ENCODE measurements around the gene TRPC4AP. TPM values are rescaled to one million over a fixed set of nuclear protein-coding genes. Genes with fewer than 3 reads are reported as not detected.

TRPC4AP gene
- total and polyA plus RNA-seq, 2 of the 8 experiments (the other 6 are each of a cell fraction or from before 2014, with no cell fraction given), result 73.1 to 74.8 TPM

GRCh38 chr20:34983995-34984735, 108.4 kb downstream of the TRPC4AP start:
- Histone ChIP-seq H2AFZ (ENCODE audit: low read length) (no peak overlapping the region), H3K36me3 (ENCODE audit: control insufficient read depth in 2 of 4, insufficient read depth in 4 of 4, low read length in 3 of 4) (no peaks in the 10 kb centered on the region), H3K27ac (ENCODE audit: low read depth, low read length) (no peak overlapping the region), H4K20me1 (replicated peaks in 1 of 2; ENCODE audit: control insufficient read depth in 1 of 2, insufficient read depth in 2 of 2, low read length in 2 of 2) (peaks cover 0 to 3% of the 10 kb centered on the region in 2 experiments), H3K9ac (replicated peaks in 1 of 4; ENCODE audit: extremely low read depth in 1 of 4, low read depth in 3 of 4, low read length in 3 of 4) (peak overlapping the region in 1 of 4 experiments; percentile 42; a peak in 1 of 7 replicates), H3K56ac (replicated peaks; ENCODE audit: insufficient read length, low read depth, low read length) (no peak overlapping the region), H2BK20ac (ENCODE audit: low read length) (no peak overlapping the region), H3K4me1 (replicated peaks in 1 of 4; ENCODE audit: control insufficient read depth in 3 of 4, insufficient read depth in 4 of 4, low read length in 3 of 4) (peaks cover 0 to 43% (median 27%) of the 10 kb centered on the region in 4 experiments; a peak in 6 of 7 replicates), H3K4ac (replicated peaks; ENCODE audit: insufficient read length, low read depth, low read length) (peak overlapping the region; percentile 17), H3K9me3 (ENCODE audit: insufficient read depth in 2 of 2, low read depth in 1 of 2, low read length in 1 of 2) (no peaks in the 10 kb centered on the region), H3K23ac (ENCODE audit: insufficient read length) (no peak overlapping the region), H3K23me2 (ENCODE audit: low read depth, low read length) (peaks cover 4% of the 10 kb centered on the region; the same call in 1 of the 2 replicates), H4K8ac (ENCODE audit: extremely low read depth, insufficient read depth, low read length) (peak overlapping the region; percentile 39), H2BK12ac (ENCODE audit: low read depth, low read length) (peak overlapping the region; percentile 95), H3K79me2 (ENCODE audit: control insufficient read depth in 1 of 2, insufficient read depth in 2 of 2, low read length in 2 of 2) (no peaks in the 10 kb centered on the region), H3K4me3 (ENCODE audit: extremely low read depth in 1 of 4, insufficient read depth in 2 of 4, low read depth in 3 of 4, low read length in 4 of 4) (peak overlapping the region in 2 of 4 experiments; percentile 5 to 29; a peak in 2 of 8 replicates), H4K91ac (replicated peaks; ENCODE audit: insufficient read length, low read length) (no peak overlapping the region), H2BK15ac (ENCODE audit: low read length) (no peak overlapping the region), H2AK5ac (ENCODE audit: low read depth, low read length) (no peak overlapping the region), H3K14ac (ENCODE audit: insufficient read length) (no peak overlapping the region), H4K5ac (ENCODE audit: insufficient read length, low read depth, low read length) (no peak overlapping the region), H2BK120ac (replicated peaks; ENCODE audit: low read depth, low read length) (peak overlapping the region; percentile 26), H3K27me3 (replicated peaks in 1 of 4; ENCODE audit: control insufficient read depth in 3 of 4, extremely low read depth in 1 of 4, insufficient read depth in 3 of 4, low read length in 3 of 4) (peaks cover 0 to 16% (median 9%) of the 10 kb centered on the region in 4 experiments; a peak in 3 of 7 replicates), H3K79me1 (ENCODE audit: low read depth, low read length) (no peaks in the 10 kb centered on the region), H2BK5ac (ENCODE audit: low read depth, low read length) (0 out of 2 replicates have a peak overlapping the region, but pooled peaks have one; percentile 66), H3K18ac (ENCODE audit: extremely low read depth, low read length) (no peak overlapping the region; the same call in 1 of the 2 replicates), H3K4me2 (ENCODE audit: insufficient read depth in 1 of 2, low read depth in 2 of 2, low read length in 2 of 2) (peak overlapping the region; percentile 54 to 64)
- DNase-seq (ENCODE audit: low read depth in 1 of 2, low spot score in 2 of 2) (peak; percentile 65 to 86), FAIRE-seq (peak; percentile 78)
- CTCF ChIA-PET (ENCODE audit: partially characterized antibody), result interaction anchor here (0.5 to 3.5 kb wide), 8 partner anchors 14 to 284 kb away, joined by 3 to 16 read pairs (median 4); no protein-coding TSS in a partner anchor
- 26% methylated on average over 14 of the region's 14 CpGs; no CpG with 5 or more reads in 1 of the 2 experiments for WGBS, 2 experiments (ENCODE audit: extremely low coverage in 1 of 2, insufficient coverage in 1 of 2, insufficient read length in 1 of 2, insufficient replicate concordance in 2 of 2, low coverage in 1 of 2, low lambda C conversion rate in 2 of 2, missing lambda C conversion rate in 1 of 2)
- POLR2A ChIA-PET (ENCODE audit: partially characterized antibody), result interaction anchor here (0.9 to 1.8 kb wide), 6 partner anchors 10 to 279 kb away, joined by 3 to 7 read pairs (median 4); partner anchors contain the start of genes ACSS2 and GGT7
- TF ChIP-seq POLR2AphosphoS5 (IDR thresholded peaks at IDR 0.05; ENCODE audit: low read depth, low read length) (peak; percentile 77), SIN3A (conservative IDR thresholded peaks at IDR 0.05 in 1 of 2, IDR thresholded peaks at IDR 0.05 in 1 of 2; ENCODE audit: low read depth in 1 of 2, low read length in 2 of 2) (peak in 1 of 2 experiments; percentile 59; a peak in 1 of 4 replicates), SP2 (IDR thresholded peaks at IDR 0.05; ENCODE audit: low read length) (no peak), ATF2 (IDR thresholded peaks at IDR 0.05; ENCODE audit: low read length) (peak; percentile 70; the same call in 1 of the 2 replicates), BCL11A (IDR thresholded peaks at IDR 0.05; ENCODE audit: low read depth in 2 of 2, low read length in 2 of 2) (peak in 1 of 2 experiments; percentile 39), POU5F1 (IDR thresholded peaks at IDR 0.05; ENCODE audit: low read depth, low read length) (peak; percentile 82), HDAC2 (IDR thresholded peaks at IDR 0.05; ENCODE audit: borderline replicate concordance in 1 of 2, low read depth in 2 of 2, low read length in 2 of 2) (peak; percentile 33 to 77; a peak in 2 of 4 replicates), MAFK (IDR thresholded peaks at IDR 0.05; ENCODE audit: low read depth, low read length) (0 out of 2 replicates have a peak, but pooled peaks have one; percentile 23)

Measured in H1 (cell line).